Liver (tissue), 3 donors: ENCODE measurements around the gene MED15.
"Not testable (repeated sequence)": the region's sequence is repeated elsewhere in the genome, so short reads cannot be mapped to it uniquely, and the experiment has no call there.

Experiments used
- ATF3 ChIP-seq: IDR thresholded peaks from 2 replicates; pipeline ENCODE4 v1.6.1; 2016; ENCODE audit warnings: antibody characterized with exemption
- FOXA2 ChIP-seq: IDR thresholded peaks from 2 replicates; pipeline ENCODE4 v1.6.1; 2016; ENCODE audit warnings: antibody characterized with exemption
- GABPA ChIP-seq, 2 donors: IDR thresholded peaks in 1 of 2; conservative IDR thresholded peaks in 1 of 2; 2 replicates each; pipeline ENCODE4 v1.6.1; 2016; ENCODE audit warnings: antibody characterized with exemption in 2 of 2, mild to moderate bottlenecking in 1 of 2, moderate library complexity in 1 of 2
- JUND ChIP-seq, 2 donors: IDR thresholded peaks; 2 replicates each; pipeline ENCODE4 v1.6.1; 2016; ENCODE audit warnings: antibody characterized with exemption in 2 of 2
- RXRA ChIP-seq, 2 donors: IDR thresholded peaks; 2 replicates each; pipeline ENCODE4 v1.6.1; 2017 to 2018; ENCODE audit warnings: antibody characterized with exemption in 2 of 2, mild to moderate bottlenecking in 1 of 2
- YY1 ChIP-seq: IDR thresholded peaks from 2 replicates; pipeline ENCODE4 v1.6.1; 2016; ENCODE audit warnings: antibody characterized with exemption, mild to moderate bottlenecking
- TF ChIP-seq, protein P1 (sequence below): fragments of 150-350 bp; IDR thresholded peaks from 2 replicates; pipeline ENCODE4 v1.5.1; 2017; ENCODE audit warnings: improper control_type of control experiment, low read depth, low read length; ENCODE audit not compliant: missing input control
- donor health status: healthy.
- donor health status: healthy.

DNA sequence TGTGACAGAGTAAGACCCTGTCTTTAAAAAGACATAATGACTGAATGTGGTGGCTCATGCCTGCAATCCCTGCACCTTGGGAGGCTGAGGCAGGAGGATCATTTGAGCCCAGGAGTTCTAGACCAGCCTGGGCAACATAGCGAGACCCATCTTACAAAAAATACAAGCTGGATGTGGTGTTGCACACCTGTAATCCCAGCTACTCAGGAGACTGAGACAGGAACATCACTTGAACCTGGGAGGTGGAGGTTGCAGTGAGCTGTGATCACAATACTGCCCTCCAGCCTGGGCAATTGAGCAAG is 112.4 kb downstream of the MED15 start:
- TF ChIP-seq, protein P1, sequence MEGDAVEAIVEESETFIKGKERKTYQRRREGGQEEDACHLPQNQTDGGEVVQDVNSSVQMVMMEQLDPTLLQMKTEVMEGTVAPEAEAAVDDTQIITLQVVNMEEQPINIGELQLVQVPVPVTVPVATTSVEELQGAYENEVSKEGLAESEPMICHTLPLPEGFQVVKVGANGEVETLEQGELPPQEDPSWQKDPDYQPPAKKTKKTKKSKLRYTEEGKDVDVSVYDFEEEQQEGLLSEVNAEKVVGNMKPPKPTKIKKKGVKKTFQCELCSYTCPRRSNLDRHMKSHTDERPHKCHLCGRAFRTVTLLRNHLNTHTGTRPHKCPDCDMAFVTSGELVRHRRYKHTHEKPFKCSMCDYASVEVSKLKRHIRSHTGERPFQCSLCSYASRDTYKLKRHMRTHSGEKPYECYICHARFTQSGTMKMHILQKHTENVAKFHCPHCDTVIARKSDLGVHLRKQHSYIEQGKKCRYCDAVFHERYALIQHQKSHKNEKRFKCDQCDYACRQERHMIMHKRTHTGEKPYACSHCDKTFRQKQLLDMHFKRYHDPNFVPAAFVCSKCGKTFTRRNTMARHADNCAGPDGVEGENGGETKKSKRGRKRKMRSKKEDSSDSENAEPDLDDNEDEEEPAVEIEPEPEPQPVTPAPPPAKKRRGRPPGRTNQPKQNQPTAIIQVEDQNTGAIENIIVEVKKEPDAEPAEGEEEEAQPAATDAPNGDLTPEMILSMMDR, result not testable (repeated sequence)
- TF ChIP-seq GABPA (IDR thresholded peaks at IDR 0.05 in 1 of 2, conservative IDR thresholded peaks at IDR 0.05 in 1 of 2); RXRA (IDR thresholded peaks at IDR 0.05); ATF3; JUND (IDR thresholded peaks at IDR 0.05); FOXA2; YY1: not testable (repeated sequence)
